GM12878 (cell line): ENCODE results near the gene PTAFR. TPM values are rescaled to one million over a fixed set of nuclear protein-coding genes. Genes with fewer than 3 reads are reported as not detected.

ENCODE experiments used
- FOXM1 ChIP-seq: IDR thresholded peaks from 2 replicates; pipeline ENCODE4 v1.6.1; 2012; ENCODE audit warnings: low read depth, mild to moderate bottlenecking, inconsistent platforms, low read length, moderate library complexity
- JUND ChIP-seq: IDR thresholded peaks from 2 replicates; pipeline ENCODE4 v1.6.1; 2012; ENCODE audit warnings: low read depth, mild to moderate bottlenecking, low read length, improper control_type of control experiment, moderate library complexity
- NBN ChIP-seq: fragments of 450-650 bp; IDR thresholded peaks from 2 replicates; pipeline ENCODE4 v1.6.1; 2016
- STAT1 ChIP-seq: fragments of 450-650 bp; conservative IDR thresholded peaks from 2 replicates; pipeline ENCODE4 v1.6.1; 2014; ENCODE audit warnings: antibody characterized with exemption, mild to moderate bottlenecking
- STAT3 ChIP-seq: IDR thresholded peaks from 2 replicates; pipeline ENCODE4 v1.6.1; 2011; ENCODE audit warnings: low read depth, low read length, improper control_type of control experiment
- SUPT20H ChIP-seq: IDR thresholded peaks from 2 replicates; pipeline ENCODE4 v1.6.1; 2011; ENCODE audit warnings: low read depth, mild to moderate bottlenecking, low read length, moderate library complexity, borderline replicate concordance; ENCODE audit not compliant: control insufficient read depth
- TBL1XR1 ChIP-seq: IDR thresholded peaks from 2 replicates; pipeline ENCODE4 v1.6.1; 2012; ENCODE audit warnings: low read depth, low read length, improper control_type of control experiment
- YBX1 ChIP-seq: fragments of 450-650 bp; IDR thresholded peaks from 2 replicates; pipeline ENCODE4 v1.6.1; 2016; ENCODE audit warnings: antibody characterized with exemption
- YY1 ChIP-seq: IDR thresholded peaks from 2 replicates; pipeline ENCODE4 v1.6.1; 2011; ENCODE audit warnings: low read depth, mild to moderate bottlenecking, low read length
- polyA plus RNA-seq, 11 experiments: library from polyadenylated mRNA; depleted of rRNA in 4 of 11; unstranded in 6 of 11; stranded (reverse) in 5 of 11; fragments of >200 nt; fragmentation: Nextera tagmentation in 4 of 11; fragmentation: Illumina TruSeq in 1 of 11; extraction: Ambion mirVana in 4 of 11; extraction: Trizol in 1 of 11; gene quantifications; 1 replicate in 1 of 11; 2 replicates in 10 of 11; pipeline versions ENCODE4 v1.2.1 to v1.2.3, GENCODE V29; 2011 to 2016; ENCODE audit warnings: inconsistent platforms in 2 of 11, missing spikeins in 2 of 11, low read depth in 1 of 11
- total RNA-seq, 4 experiments: library from RNA; depleted of rRNA in 3 of 4; stranded (reverse); fragments of >200 nt in 3 of 4; fragmentation: Illumina TruSeq in 1 of 4; extraction: Trizol in 1 of 4; gene quantifications; 2 replicates each; pipeline versions ENCODE4 v1.2.1 to v1.2.3, GENCODE V29; 2013 to 2021
- TF ChIP-seq, protein P1 (sequence below): fragments of 150-350 bp; IDR thresholded peaks from 2 replicates; pipeline ENCODE4 v1.6.1; 2016; ENCODE audit warnings: low read depth, low read length
- TF ChIP-seq, protein P2 (sequence below): IDR thresholded peaks from 2 replicates; pipeline ENCODE4 v1.6.1; 2011; ENCODE audit warnings: borderline replicate concordance, low read depth, mild to moderate bottlenecking, moderate library complexity, low read length; ENCODE audit not compliant: insufficient read depth, poor library complexity, severe bottlenecking
- TF ChIP-seq, protein P3 (sequence below): IDR thresholded peaks from 2 replicates; pipeline ENCODE4 v1.6.1; 2011; ENCODE audit warnings: mild to moderate bottlenecking, low read depth, low read length, moderate library complexity; ENCODE audit not compliant: insufficient replicate concordance

PTAFR gene
- total and polyA plus RNA-seq, 10 of the 15 experiments (the other 5 are each of a cell fraction or from before 2014, with no cell fraction given): 17.5 to 251 (median 27.7) TPM

DNA sequence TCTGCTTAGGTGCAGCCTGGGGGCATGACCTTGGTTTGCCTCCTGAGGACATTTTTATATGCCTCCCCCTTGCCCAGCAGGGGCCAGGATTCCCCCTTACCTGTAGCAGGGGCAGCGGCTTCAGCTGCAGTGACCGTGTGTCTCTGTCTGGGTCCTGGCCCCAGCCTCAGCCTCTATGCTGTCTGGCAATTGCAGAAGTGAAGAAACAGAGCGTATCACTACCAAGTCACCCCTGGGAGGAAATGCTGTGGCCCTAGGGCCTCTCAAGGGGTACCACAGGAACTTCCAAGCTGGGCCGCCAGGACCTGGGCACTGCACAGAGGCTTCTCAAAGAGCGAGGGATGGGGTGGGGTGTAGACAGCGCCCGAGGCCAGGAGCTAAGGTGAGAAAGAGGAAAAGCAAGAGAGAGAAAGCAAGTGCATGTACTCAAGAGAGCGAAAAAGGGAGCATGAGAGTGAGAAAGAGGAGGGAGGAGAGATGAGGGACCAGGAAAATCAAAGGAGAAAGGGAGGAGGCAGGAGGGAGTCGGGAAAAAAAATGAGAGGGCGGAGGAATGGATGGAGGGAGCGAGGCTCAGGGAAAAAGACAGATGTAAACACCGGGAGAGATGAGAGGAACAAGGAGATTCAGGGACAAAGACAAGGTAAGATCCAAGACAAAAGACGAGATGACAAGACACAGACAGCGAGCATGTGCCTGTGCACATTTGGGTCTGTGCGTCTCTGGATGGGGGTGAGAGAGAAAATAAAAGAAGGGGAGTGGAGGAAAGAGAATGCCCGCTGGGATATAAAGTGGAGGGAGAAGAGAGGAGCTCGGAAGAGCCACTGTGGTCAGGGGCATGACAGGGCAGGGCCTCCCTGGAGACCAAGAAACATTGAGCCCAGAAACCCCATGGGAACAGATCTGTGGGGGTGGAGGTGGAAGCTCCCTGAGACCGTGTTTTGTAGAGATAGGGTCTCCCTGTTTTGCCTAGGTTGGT lies at the start of gene PTAFR (continued):
- TF ChIP-seq, protein P1, sequence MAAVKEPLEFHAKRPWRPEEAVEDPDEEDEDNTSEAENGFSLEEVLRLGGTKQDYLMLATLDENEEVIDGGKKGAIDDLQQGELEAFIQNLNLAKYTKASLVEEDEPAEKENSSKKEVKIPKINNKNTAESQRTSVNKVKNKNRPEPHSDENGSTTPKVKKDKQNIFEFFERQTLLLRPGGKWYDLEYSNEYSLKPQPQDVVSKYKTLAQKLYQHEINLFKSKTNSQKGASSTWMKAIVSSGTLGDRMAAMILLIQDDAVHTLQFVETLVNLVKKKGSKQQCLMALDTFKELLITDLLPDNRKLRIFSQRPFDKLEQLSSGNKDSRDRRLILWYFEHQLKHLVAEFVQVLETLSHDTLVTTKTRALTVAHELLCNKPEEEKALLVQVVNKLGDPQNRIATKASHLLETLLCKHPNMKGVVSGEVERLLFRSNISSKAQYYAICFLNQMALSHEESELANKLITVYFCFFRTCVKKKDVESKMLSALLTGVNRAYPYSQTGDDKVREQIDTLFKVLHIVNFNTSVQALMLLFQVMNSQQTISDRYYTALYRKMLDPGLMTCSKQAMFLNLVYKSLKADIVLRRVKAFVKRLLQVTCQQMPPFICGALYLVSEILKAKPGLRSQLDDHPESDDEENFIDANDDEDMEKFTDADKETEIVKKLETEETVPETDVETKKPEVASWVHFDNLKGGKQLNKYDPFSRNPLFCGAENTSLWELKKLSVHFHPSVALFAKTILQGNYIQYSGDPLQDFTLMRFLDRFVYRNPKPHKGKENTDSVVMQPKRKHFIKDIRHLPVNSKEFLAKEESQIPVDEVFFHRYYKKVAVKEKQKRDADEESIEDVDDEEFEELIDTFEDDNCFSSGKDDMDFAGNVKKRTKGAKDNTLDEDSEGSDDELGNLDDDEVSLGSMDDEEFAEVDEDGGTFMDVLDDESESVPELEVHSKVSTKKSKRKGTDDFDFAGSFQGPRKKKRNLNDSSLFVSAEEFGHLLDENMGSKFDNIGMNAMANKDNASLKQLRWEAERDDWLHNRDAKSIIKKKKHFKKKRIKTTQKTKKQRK: no peak
- TF ChIP-seq, protein P2, sequence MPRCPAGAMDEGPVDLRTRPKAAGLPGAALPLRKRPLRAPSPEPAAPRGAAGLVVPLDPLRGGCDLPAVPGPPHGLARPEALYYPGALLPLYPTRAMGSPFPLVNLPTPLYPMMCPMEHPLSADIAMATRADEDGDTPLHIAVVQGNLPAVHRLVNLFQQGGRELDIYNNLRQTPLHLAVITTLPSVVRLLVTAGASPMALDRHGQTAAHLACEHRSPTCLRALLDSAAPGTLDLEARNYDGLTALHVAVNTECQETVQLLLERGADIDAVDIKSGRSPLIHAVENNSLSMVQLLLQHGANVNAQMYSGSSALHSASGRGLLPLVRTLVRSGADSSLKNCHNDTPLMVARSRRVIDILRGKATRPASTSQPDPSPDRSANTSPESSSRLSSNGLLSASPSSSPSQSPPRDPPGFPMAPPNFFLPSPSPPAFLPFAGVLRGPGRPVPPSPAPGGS: peak; percentile 45
- TF ChIP-seq SUPT20H: no peak
- no peak; the same call in 1 of the 2 replicates for TF ChIP-seq STAT1
- peak; percentile 94 for TF ChIP-seq NBN
- TF ChIP-seq YBX1: peak; percentile 96
- no peak for TF ChIP-seq STAT3
- TF ChIP-seq, protein P3, sequence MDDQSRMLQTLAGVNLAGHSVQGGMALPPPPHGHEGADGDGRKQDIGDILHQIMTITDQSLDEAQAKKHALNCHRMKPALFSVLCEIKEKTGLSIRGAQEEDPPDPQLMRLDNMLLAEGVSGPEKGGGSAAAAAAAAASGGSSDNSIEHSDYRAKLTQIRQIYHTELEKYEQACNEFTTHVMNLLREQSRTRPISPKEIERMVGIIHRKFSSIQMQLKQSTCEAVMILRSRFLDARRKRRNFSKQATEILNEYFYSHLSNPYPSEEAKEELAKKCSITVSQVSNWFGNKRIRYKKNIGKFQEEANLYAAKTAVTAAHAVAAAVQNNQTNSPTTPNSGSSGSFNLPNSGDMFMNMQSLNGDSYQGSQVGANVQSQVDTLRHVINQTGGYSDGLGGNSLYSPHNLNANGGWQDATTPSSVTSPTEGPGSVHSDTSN: no peak
- TF ChIP-seq TBL1XR1: no peak
- TF ChIP-seq FOXM1: peak; percentile 17; the same call in 1 of the 2 replicates
- TF ChIP-seq YY1: no peak
- no peak; the same call in 1 of the 2 replicates for TF ChIP-seq JUND
